Brain microvascular endothelial cell (primary cell): Measurements from ENCODE around the gene TET1.
"Not testable (repeated sequence)": the region's sequence is repeated elsewhere in the genome, so short reads cannot be mapped to it uniquely, and the experiment has no call there.

Experiments used
- DNase-seq: peaks from one replicate; pipeline ENCODE4 v3.0.0-alpha.2; 2020
- H3K27ac ChIP-seq: fragments of 250-450 bp; sonication (Bioruptor Pico); 2 replicates; pipeline ENCODE4 v1.5.1; 2020; ENCODE audit warnings: mild to moderate bottlenecking, moderate library complexity
- H3K27me3 ChIP-seq: fragments of 250-450 bp; sonication (Bioruptor Pico); replicated peaks from 2 replicates; pipeline ENCODE4 v1.5.1; 2020; ENCODE audit warnings: mild to moderate bottlenecking
- H3K36me3 ChIP-seq: fragments of 250-450 bp; sonication (Bioruptor Pico); replicated peaks from 2 replicates; pipeline ENCODE4 v1.5.1; 2020; ENCODE audit warnings: mild to moderate bottlenecking
- H3K4me3 ChIP-seq: 2 replicates; pipeline ENCODE4 v1.5.1; 2011; ENCODE audit warnings: low read depth, mild to moderate bottlenecking, control low read depth, low read length, moderate library complexity
- CTCF ChIP-seq: IDR thresholded peaks from 2 replicates; pipeline ENCODE4 v1.5.1; 2011; ENCODE audit warnings: low read depth, mild to moderate bottlenecking, moderate library complexity, low read length, control low read depth, inconsistent platforms; ENCODE audit errors: missing control alignments
- in situ Hi-C: cut with HindIII; loops from 2 replicates; pipeline ENCODE4 v1.10.0; 2017; ENCODE audit warnings: low sequenced_read_pairs, low pct_ligation_motif_present

Gene TET1

GRCh38 chr10:68725016-68725415, 164.9 kb downstream of the TET1 start:
- no peak for TF ChIP-seq CTCF
- DNase-seq, result no peak
- Histone ChIP-seq H3K27me3 (no peaks in the 10 kb centered on the region), H3K27ac (no peak overlapping the region), H3K4me3 (no peak overlapping the region), H3K36me3 (peaks cover 41% of the 10 kb centered on the region)
- in situ Hi-C loops, result no loop called here

- no peak overlapping the region for H3K27ac ChIP-seq
- no peak for TF ChIP-seq CTCF
- in situ Hi-C loops, result no loop called here
- H3K27me3 ChIP-seq, result no peaks in the 10 kb centered on the region
- no peak overlapping the region for H3K4me3 ChIP-seq
- DNase-seq, result no peak
- peaks cover 50% of the 10 kb centered on the region for H3K36me3 ChIP-seq
Measured at GRCh38 chr10:68727146-68727545, 167.0 kb downstream of the TET1 start.

GRCh38 chr10:68732651-68733050, 172.5 kb downstream of the TET1 start:
- H3K4me3 ChIP-seq, result no peak overlapping the region
- no peak for TF ChIP-seq CTCF
- no peaks in the 10 kb centered on the region for H3K27me3 ChIP-seq
- H3K27ac ChIP-seq, result no peak overlapping the region
- DNase-seq, result no peak
- in situ Hi-C loops, result no loop called here
- H3K36me3 ChIP-seq, result peaks cover 61% of the 10 kb centered on the region

- no peak overlapping the region for H3K27ac ChIP-seq
- DNase-seq, result no peak
- no peak overlapping the region for H3K4me3 ChIP-seq
- in situ Hi-C loops, result no loop called here
- no peaks in the 10 kb centered on the region for H3K27me3 ChIP-seq
- TF ChIP-seq CTCF, result no peak
- peaks cover 67% of the 10 kb centered on the region for H3K36me3 ChIP-seq
Measured at GRCh38 chr10:68734349-68734748, 174.2 kb downstream of the TET1 start.

GRCh38 chr10:68735119-68735518, 175.0 kb downstream of the TET1 start:
- Histone ChIP-seq H3K4me3 (no peak overlapping the region), H3K27ac (no peak overlapping the region), H3K27me3 (no peaks in the 10 kb centered on the region), H3K36me3 (peaks cover 73% of the 10 kb centered on the region)
- in situ Hi-C loops, result no loop called here
- TF ChIP-seq CTCF, result no peak
- DNase-seq, result no peak

- in situ Hi-C loops, H3K27me3 ChIP-seq: not testable (repeated sequence)
- H3K36me3 ChIP-seq, result peaks cover 76% of the 10 kb centered on the region
Measured at GRCh38 chr10:68735739-68736138, 175.6 kb downstream of the TET1 start.

GRCh38 chr10:68740676-68741075, 180.5 kb downstream of the TET1 start:
- in situ Hi-C loops, H3K4me3 ChIP-seq, DNase-seq, H3K27ac ChIP-seq, H3K27me3 ChIP-seq: not testable (repeated sequence)
- H3K36me3 ChIP-seq, result peaks cover 81% of the 10 kb centered on the region

More at GRCh38 chr10:68735739-68736138, 175.6 kb downstream of the TET1 start:
- DNase-seq, H3K27ac ChIP-seq, H3K4me3 ChIP-seq: not testable (repeated sequence)
